HG02798 (cell line): ENCODE measurements around the gene ACP2.

Experiments
- ATAC-seq: cut with Tn5 transposase; IDR thresholded peaks from one replicate; pipeline ENCODE4 v1.9.1; 2021; ENCODE audit warnings: mild to moderate bottlenecking; ENCODE audit not compliant: unreplicated experiment, poor library complexity

Gene ACP2

GRCh38 chr11:47269002-47269828, 20.6 kb upstream of the ACP2 start:
- peak; percentile 66 for ATAC-seq

- ATAC-seq, result no peak
Measured at GRCh38 chr11:47268448-47269001, 19.9 kb upstream of the ACP2 start.

GRCh38 chr11:47267876-47268275, 19.3 kb upstream of the ACP2 start:
- no peak for ATAC-seq

GRCh38 chr11:47264521-47264920, 15.9 kb upstream of the ACP2 start:
- ATAC-seq, result no peak

- ATAC-seq, result no peak
Measured at GRCh38 chr11:47264119-47264518, 15.5 kb upstream of the ACP2 start.

- no peak for ATAC-seq
Measured at GRCh38 chr11:47261291-47261800, 12.7 kb upstream of the ACP2 start.

- no peak for ATAC-seq
Measured at GRCh38 chr11:47260366-47260765, 11.8 kb upstream of the ACP2 start.

GRCh38 chr11:47259232-47259977, 10.8 kb upstream of the ACP2 start:
- peak; percentile 41 for ATAC-seq

- ATAC-seq, result no peak
Measured at GRCh38 chr11:47258317-47258902, 9.8 kb upstream of the ACP2 start.

GRCh38 chr11:47257517-47258316, 9.1 kb upstream of the ACP2 start, which contains the start of gene NR1H3:
Gene NR1H3 (plus strand): TSS chr11:47257996. CDS start chr11:47259217, 1,221 bp downstream.
- no peak for ATAC-seq

- ATAC-seq, result no peak
Measured at GRCh38 chr11:47257177-47257516, 8.5 kb upstream of the ACP2 start.

- ATAC-seq, result no peak
Measured at GRCh38 chr11:47256374-47256773, 7.8 kb upstream of the ACP2 start.

GRCh38 chr11:47254386-47254785, 5.8 kb upstream of the ACP2 start:
- no peak for ATAC-seq

- no peak for ATAC-seq
Measured at GRCh38 chr11:47253660-47254059, 5.0 kb upstream of the ACP2 start.

- no peak for ATAC-seq
Measured at GRCh38 chr11:47251751-47252150, 3.1 kb upstream of the ACP2 start.

- no peak for ATAC-seq
Measured at GRCh38 chr11:47249378-47249715, 733 bp upstream of the ACP2 start.

GRCh38 chr11:47248304-47248663, 330 bp downstream of the ACP2 start:
- ATAC-seq, result peak; percentile 29

GRCh38 chr11:47247502-47247901, 1.1 kb downstream of the ACP2 start:
- ATAC-seq, result no peak

- no peak for ATAC-seq
Measured at GRCh38 chr11:47245611-47246357, 2.8 kb downstream of the ACP2 start.
